Stimulated activated CD4-positive, alpha-beta T cell treated with anti-CD3 and anti-CD28 coated beads, TNF-alpha, amount 100 ng/mL, for 48 hours (primary cell): Measurements from ENCODE around the gene CAMTA2.

Experiments
- DNase-seq, 3 donors: peaks; one replicate each; pipeline ENCODE4 v3.0.0-alpha.2; 2020; ENCODE audit warnings: low read depth in 3 of 3

CAMTA2 gene

GRCh38 chr17:4999430-5000093, 12.1 kb upstream of the CAMTA2 start:
- no peak for DNase-seq

- DNase-seq, result no peak
Measured at GRCh38 chr17:4998732-4999429, 11.4 kb upstream of the CAMTA2 start.

DNA sequence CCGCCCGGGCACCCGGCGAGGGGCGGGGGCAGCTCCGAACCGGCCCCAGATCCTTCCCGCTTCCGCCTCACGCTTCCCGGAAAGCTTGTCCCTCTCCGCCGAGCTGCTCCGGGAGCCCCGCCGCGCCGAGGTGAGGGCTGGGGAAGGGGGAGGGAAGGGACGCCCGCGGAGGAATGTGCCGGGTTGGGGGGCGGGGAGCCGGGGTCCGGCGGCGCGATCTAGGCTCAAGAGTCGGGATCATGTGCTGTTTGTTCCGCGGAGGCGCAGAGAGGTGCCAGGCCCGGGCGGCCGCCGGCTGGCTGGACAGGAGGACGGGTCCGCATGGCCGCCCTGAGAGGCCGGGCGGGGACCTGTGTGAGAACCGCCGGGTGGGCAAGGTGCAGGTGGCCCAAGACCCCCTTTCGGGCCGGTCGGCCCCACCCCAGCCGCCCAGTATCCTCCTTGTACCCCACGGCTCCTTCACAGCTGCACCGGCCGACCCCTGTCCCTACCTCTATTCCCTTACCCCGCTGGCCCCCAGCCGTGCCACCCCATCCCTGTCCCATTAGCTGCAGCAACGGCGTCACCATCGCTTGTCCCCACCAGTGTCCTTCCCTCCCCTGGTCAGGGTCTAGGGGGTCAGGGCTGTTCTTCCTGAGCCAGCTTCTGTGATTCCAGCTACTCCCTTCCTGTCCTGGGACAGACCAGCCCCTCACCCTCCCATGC, 10.7 kb upstream of the CAMTA2 start:
- DNase-seq, result no peak

DNA sequence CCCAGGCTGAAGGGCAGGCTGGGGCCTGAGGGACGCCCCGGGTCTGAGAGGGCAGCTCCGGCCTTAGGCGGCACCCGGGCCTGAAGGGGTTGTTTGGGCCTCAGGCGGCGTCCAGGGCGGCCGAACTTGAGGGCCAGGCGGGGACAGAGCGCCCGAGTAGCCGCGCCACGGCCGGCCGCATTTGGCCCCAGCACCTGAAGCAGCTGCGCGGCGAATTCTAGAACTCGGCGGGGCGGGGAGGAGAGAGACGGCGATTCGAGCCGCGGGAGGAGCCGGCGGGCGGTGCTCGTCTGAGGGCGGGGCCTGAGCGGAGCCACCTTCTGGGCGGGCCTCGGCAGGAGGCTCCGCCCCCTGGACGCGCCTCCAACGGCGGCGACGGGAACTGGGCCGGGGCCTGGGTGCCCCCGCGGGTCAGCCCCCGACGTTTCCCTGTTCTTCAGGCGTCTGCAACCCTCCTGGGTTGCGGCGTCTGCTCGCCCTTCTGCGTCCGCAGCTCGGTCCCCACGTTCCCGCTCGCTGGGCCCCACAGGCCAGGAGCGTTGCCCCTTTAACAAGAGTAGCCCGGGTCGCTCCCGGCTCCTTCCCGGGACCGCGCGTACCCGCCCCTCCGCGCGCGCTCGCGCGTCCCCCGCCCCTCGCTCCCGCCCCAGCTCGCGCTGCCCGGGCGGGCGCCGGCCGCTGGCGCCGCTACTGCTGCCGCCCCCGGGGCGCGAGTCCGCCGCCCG, 10.0 kb upstream of the CAMTA2 start, which contains the start of the genes INCA1 and KIF1C:
INCA1 (minus strand) TSS at position 221 of the 725 bp plus-strand sequence. CDS start 3,085 bp downstream, outside the sequence.
KIF1C (plus strand) TSS at position 649 of the 725 bp plus-strand sequence. CDS start 2,297 bp downstream, outside the sequence.
- peak; percentile 78 to 89 (median 80) for DNase-seq

DNA sequence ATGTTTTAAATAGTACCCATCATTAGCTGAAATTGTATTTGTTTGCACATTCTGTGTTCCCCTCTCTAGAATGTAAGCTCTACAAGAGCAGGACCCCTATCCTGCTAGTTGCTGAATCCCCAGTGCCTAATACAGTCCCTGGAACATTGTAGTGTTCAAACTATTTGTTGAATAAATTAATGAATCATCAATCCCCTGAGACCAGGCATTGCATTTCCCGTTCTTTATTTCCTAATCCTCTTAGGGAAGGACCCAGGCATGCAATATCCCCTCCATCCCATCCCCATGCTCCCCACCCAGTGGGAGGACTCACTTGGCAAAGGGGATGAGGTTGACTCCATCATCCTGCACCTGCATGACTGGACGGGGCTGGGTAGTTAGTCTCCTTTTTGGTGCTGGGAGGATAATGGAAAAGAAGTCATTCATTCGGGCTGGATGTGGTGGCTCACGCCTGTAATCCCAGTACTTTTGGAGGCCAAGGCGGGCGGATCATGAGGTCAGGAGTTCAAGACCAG, 6.7 kb upstream of the CAMTA2 start:
- no peak for DNase-seq

- no peak for DNase-seq
Measured at GRCh38 chr17:4987767-4988567, 492 bp upstream of the CAMTA2 start.

GRCh38 chr17:4986403-4986802, 1.1 kb downstream of the CAMTA2 start:
- no peak for DNase-seq

GRCh38 chr17:4982305-4982704, 5.2 kb downstream of the CAMTA2 start:
- DNase-seq, result no peak

GRCh38 chr17:4980644-4981216, 6.7 kb downstream of the CAMTA2 start:
- peak in 1 of 3 donors; percentile 58 for DNase-seq

DNA sequence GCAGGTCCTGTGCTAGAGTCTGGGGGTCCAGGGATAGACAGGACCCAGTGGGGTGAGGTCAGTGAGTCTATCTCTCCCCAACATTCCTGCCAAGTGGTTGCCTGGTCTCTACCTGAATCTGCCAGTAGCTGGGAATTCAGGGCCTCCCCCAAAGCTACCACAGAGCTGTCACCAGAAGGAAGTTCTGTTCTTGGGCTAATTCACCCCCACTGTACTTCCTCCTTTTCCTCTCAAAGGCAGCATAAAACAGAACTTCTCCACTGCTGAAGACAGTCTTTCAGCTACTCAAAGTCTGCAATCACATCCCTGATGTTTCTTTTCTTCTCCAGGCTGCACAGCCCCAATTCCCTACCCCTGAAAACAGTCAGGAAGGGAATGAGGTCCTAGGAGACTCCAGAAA, 8.7 kb downstream of the CAMTA2 start:
- no peak for DNase-seq

GRCh38 chr17:4974115-4974670, 13.3 kb downstream of the CAMTA2 start:
- DNase-seq, result no peak

DNA sequence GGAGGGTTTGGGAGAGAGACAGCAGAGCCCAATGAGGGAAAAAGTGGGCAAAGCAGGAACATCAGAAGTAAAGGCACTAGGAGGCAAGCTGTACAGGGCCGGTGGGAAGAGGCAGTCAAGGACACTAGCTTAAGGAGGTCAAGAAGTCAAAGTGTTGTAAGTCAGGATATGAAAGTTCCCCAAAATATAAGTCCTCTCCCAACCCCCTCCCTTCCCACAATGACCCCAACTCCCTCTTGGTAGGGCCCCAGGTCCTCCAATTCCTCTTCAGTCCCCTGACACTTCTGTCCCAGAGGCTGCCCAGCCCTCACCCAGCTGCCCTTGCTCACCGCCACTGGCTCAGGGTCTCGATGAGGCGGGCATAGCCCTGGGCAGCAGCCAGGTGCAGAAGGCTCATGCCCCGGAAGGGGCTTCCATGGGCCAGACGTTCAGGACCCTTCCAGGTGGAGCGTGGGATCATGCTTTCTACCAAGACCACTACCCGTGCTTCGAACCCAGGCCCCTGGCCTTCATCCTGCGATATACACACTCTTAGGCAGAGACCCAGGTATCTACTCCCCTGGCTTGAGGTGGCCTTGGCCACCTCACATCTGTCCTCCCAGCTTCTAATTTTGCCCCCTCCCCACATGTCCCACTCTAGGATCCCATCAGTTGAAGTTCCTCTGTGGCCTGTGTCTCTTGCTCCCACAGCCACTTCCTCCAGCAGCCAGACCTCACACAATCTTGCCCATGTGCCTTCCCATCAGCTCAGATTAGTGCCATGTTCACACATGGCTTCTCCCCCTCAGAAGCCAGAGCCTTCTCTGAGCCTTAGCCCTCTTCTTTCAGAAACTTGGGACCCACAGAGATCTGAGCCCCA, 14.0 kb downstream of the CAMTA2 start:
- no peak for DNase-seq

- no peak for DNase-seq
Measured at GRCh38 chr17:4972752-4973151, 14.7 kb downstream of the CAMTA2 start.

DNA sequence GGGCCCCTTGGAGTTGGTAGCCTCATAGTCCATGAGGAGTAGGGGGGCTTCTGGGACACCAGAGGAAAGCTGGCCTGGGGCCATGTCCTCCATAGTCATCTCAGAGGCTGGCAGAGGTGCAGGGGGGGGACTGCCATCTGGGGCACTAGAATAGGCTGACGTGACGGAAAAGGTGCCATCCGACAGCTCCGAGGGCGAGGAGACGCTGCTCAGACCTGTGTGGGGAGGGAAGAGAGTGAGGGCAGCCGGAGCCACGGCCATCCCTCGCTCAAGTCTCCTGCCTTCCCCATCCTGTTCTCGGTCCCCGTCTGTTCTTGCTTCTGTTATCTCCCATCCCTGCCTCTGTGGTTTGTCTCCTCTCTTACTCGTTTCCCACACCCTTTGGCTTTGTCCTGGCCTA, 15.2 kb downstream of the CAMTA2 start:
- DNase-seq, result no peak

DNA sequence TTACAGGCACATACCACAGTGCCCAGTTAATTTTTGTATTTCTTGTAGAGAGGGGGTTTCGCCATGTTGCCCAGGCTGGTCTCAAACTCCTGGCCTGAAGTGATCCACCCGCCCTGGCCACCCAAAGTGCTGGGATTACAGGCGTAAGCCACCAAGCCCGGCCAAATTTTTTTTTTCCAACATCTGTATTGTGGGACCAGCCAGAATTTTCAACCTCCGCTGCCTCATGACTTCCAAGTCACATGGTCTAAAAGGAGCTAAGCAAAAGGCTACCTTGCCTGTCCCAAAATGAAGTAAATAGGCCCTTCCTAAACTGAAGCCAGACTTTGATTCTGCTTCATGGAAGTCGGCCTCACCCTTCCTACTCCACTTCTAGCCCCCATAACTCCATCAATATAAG, 15.6 kb downstream of the CAMTA2 start:
- DNase-seq, result no peak

DNA sequence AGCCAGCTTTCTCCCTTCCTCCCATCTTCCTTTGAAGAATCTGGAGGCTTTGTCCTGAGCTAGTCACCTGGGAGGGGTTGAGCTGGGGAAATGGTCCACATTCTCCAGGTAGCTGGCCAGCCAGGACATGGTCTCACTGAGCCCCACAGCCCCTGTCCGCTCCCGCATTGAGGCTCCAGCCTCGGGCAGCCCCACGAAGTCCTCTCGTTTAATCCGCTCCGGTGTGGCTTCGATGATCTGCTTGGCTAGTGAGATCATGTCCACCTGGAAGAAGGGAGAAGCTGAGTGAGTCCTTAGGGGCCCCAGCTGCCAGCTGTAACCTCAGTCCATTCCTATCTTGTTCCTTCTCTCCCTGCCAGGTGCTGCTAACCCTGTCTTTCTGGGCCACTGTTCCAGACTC, 17.2 kb downstream of the CAMTA2 start:
- no peak for DNase-seq

DNA sequence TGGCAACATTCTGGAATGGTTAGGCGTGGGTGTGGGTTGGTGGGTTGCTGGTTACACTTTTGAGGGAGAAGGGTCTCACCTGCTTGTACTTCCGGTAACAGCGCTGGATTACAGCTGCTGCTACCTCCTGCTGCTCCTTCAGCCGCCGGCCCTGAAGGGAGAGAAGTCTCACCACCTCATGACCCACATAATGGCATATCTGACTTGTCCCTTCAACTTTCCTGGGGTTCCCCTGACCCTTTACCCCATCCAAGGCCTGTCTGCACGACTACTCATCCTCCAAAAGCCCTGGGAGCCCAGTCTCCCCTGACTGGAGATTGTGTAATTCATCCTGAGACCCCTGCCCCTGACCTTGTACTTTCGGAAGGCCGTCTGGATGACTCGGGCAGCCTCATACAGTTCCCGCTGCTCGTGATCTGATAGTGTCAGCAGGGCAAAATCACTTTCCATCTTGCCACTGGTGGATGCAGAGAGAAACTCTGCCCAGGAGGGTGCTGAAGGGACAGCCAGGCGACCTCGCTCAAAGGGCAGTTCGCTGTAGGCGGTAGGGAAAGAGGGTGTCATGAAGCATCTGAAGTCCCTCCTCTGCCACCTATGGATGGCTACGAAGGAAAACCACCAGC, 17.8 kb downstream of the CAMTA2 start:
- DNase-seq, result peak in 2 of 3 donors; percentile 24 to 38

- peak in 1 of 3 donors; percentile 47 for DNase-seq
Measured at GRCh38 chr17:4969047-4969550, 18.4 kb downstream of the CAMTA2 start.
